GM23338 (cell line): ENCODE data around the gene SERPINA5. TPM values are rescaled to one million over a fixed set of nuclear protein-coding genes. Genes with fewer than 3 reads are reported as not detected.

Experiments
- ATAC-seq: fragments of 200-7000 bp; cut with Tn5 transposase; 3 replicates; pipeline ENCODE4 v1.9.1; 2020
- DNase-seq: peaks from one replicate; pipeline ENCODE4 v3.0.0-alpha.2; 2015; ENCODE audit warnings: low spot score
- H2AFZ ChIP-seq: fragments of 200-600 bp; sonication (generic); 2 replicates; pipeline ENCODE4 v1.8.0; 2016; ENCODE audit warnings: antibody characterized with exemption, mild to moderate bottlenecking, moderate library complexity
- H3F3A ChIP-seq: fragments of 200-600 bp; sonication (generic); replicated peaks from 2 replicates; pipeline ENCODE4 v1.8.0; 2017; ENCODE audit warnings: antibody characterized with exemption, mixed run types, low read depth
- H3K27ac ChIP-seq: fragments of 200-600 bp; sonication (generic); 2 replicates; pipeline ENCODE4 v1.6.1; 2016; ENCODE audit warnings: low read depth
- H3K27me3 ChIP-seq: fragments of 200-600 bp; sonication (generic); 2 replicates; pipeline ENCODE4 v1.8.0; 2016; ENCODE audit warnings: mild to moderate bottlenecking, mixed run types, moderate library complexity; ENCODE audit not compliant: insufficient read depth
- H3K36me3 ChIP-seq: fragments of 200-600 bp; sonication (generic); 2 replicates; pipeline ENCODE4 v1.8.0; 2016; ENCODE audit warnings: mild to moderate bottlenecking; ENCODE audit not compliant: insufficient read depth
- H3K4me1 ChIP-seq: fragments of 200-600 bp; sonication (generic); 2 replicates; pipeline ENCODE4 v1.8.0; 2016; ENCODE audit warnings: mild to moderate bottlenecking, moderate library complexity; ENCODE audit not compliant: insufficient read depth
- H3K4me2 ChIP-seq: fragments of 200-600 bp; sonication (generic); 2 replicates; pipeline ENCODE4 v1.7.1; 2017; ENCODE audit warnings: mixed run types
- H3K4me3 ChIP-seq: fragments of 200-600 bp; sonication (generic); 2 replicates; pipeline ENCODE4 v1.6.1; 2016; ENCODE audit warnings: mixed run types
- H3K79me2 ChIP-seq: fragments of 200-600 bp; sonication (generic); replicated peaks from 2 replicates; pipeline ENCODE4 v1.8.0; 2017; ENCODE audit warnings: mild to moderate bottlenecking; ENCODE audit not compliant: insufficient read depth
- H3K9me2 ChIP-seq: fragments of 200-600 bp; sonication (generic); 2 replicates; pipeline ENCODE4 v1.8.0; 2017; ENCODE audit not compliant: insufficient read depth
- H4K20me1 ChIP-seq: fragments of 200-600 bp; sonication (generic); replicated peaks from 2 replicates; pipeline ENCODE4 v1.8.0; 2017; ENCODE audit warnings: mild to moderate bottlenecking; ENCODE audit not compliant: insufficient read depth
- H3K27ac Mint-ChIP-seq: 2 replicates; pipeline ENCODE4 v1.8.0; 2020; ENCODE audit warnings: inconsistent platforms, mild to moderate bottlenecking, moderate library complexity, mixed read lengths
- H3K27me3 Mint-ChIP-seq: 3 replicates; pipeline ENCODE4 v1.8.0; 2022; ENCODE audit warnings: low read depth, mild to moderate bottlenecking, moderate library complexity, mixed read lengths, inconsistent platforms; ENCODE audit not compliant: insufficient read depth, poor library complexity
- H3K36me3 Mint-ChIP-seq: 3 replicates; pipeline ENCODE4 v1.8.0; 2021; ENCODE audit warnings: low read depth, mild to moderate bottlenecking, inconsistent platforms, moderate library complexity, mixed read lengths
- H3K4me1 Mint-ChIP-seq: 3 replicates; pipeline ENCODE4 v1.8.0; 2020; ENCODE audit warnings: mild to moderate bottlenecking, inconsistent platforms, mixed read lengths
- H3K4me3 Mint-ChIP-seq: 3 replicates; pipeline ENCODE4 v1.8.0; 2021; ENCODE audit warnings: moderate library complexity, mild to moderate bottlenecking, inconsistent platforms, mixed read lengths
- H3K9me3 Mint-ChIP-seq: 3 replicates; pipeline ENCODE4 v1.8.0; 2020; ENCODE audit warnings: moderate library complexity, mild to moderate bottlenecking, inconsistent platforms, mixed read lengths
- CREB1 ChIP-seq: fragments of 250-450 bp; sonication (Bioruptor Pico); IDR thresholded peaks from 2 replicates; pipeline ENCODE4 v1.5.0; 2020; ENCODE audit warnings: low read depth, mild to moderate bottlenecking, moderate library complexity
- CTCF ChIP-seq, 2 experiments: fragments of 200-600 bp in 1 of 2; sonication (generic) in 1 of 2; conservative IDR thresholded peaks; 2 replicates each; pipeline versions ENCODE4 v1.5.1 to v1.6.1; 2016 to 2017; ENCODE audit warnings: antibody characterized with exemption in 2 of 2, low read depth in 2 of 2, mild to moderate bottlenecking in 2 of 2, moderate library complexity in 1 of 2
- ETS1 ChIP-seq: IDR thresholded peaks from 2 replicates; pipeline ENCODE4 v1.6.1; 2016; ENCODE audit warnings: antibody characterized with exemption
- EZH2 ChIP-seq: fragments of 200-600 bp; sonication (generic); IDR thresholded peaks from one replicate; pipeline ENCODE4 v1.8.0; 2017; ENCODE audit warnings: antibody characterized with exemption, mild to moderate bottlenecking, low read depth; ENCODE audit not compliant: unreplicated experiment
- EZH2phosphoT487 ChIP-seq: fragments of 200-600 bp; sonication (generic); IDR thresholded peaks from one replicate; pipeline ENCODE4 v1.8.1; 2018; ENCODE audit warnings: antibody characterized with exemption; ENCODE audit not compliant: unreplicated experiment
- JUNB ChIP-seq: IDR thresholded peaks from one replicate; pipeline ENCODE4 v1.6.1; 2016; ENCODE audit warnings: antibody characterized with exemption; ENCODE audit not compliant: unreplicated experiment
- NANOG ChIP-seq: IDR thresholded peaks from 2 replicates; pipeline ENCODE4 v1.6.1; 2016; ENCODE audit warnings: antibody characterized with exemption, borderline replicate concordance
- STAT1 ChIP-seq: IDR thresholded peaks from one replicate; pipeline ENCODE4 v1.6.1; 2016; ENCODE audit warnings: antibody characterized with exemption; ENCODE audit not compliant: unreplicated experiment
- polyA plus RNA-seq: library from polyadenylated mRNA; unstranded; fragments of >200 nt; fragmentation: Nextera tagmentation; extraction: Ambion mirVana; gene quantifications from 2 replicates; pipeline ENCODE4 v1.2.1, GENCODE V29; 2016
- total RNA-seq: library from RNA; depleted of rRNA; stranded (reverse); fragments of >200 nt; shearing (Covaris generic); gene quantifications from 2 replicates; pipeline ENCODE4 v1.2.3, GENCODE V29; 2014
- TF ChIP-seq, protein P1 (sequence below): IDR thresholded peaks from one replicate; pipeline ENCODE4 v1.6.1; 2018; ENCODE audit warnings: antibody characterized with exemption; ENCODE audit not compliant: unreplicated experiment

SERPINA5 gene
- total and polyA plus RNA-seq, 2 experiments from 2014 or later: 0.81 to 0.90 TPM

- Histone ChIP-seq H3K79me2 (no peaks in the 10 kb centered on the region), H3K27ac (no peak overlapping the region), H3K36me3 (no peaks in the 10 kb centered on the region), H2AFZ (no peak overlapping the region), H3K4me3 (no peak overlapping the region), H3K4me2 (no peak overlapping the region), H3F3A (no peaks in the 10 kb centered on the region), H3K4me1 (peaks cover 7% of the 10 kb centered on the region; the same call in 1 of the 2 replicates), H3K27me3 (no peaks in the 10 kb centered on the region), H4K20me1 (no peaks in the 10 kb centered on the region), H3K9me2 (0 out of 2 replicates have a peak, but pooled peaks cover 1% of the 10 kb centered on the region)
- Mint-ChIP-seq H3K27me3 (peaks cover 7% of the 10 kb centered on the region), H3K36me3 (no peaks in the 10 kb centered on the region), H3K4me1 (peaks cover 19% of the 10 kb centered on the region), H3K27ac (no peak overlapping the region), H3K4me3 (no peak overlapping the region), H3K9me3 (no peaks in the 10 kb centered on the region)
- DNase-seq: no peak
- ATAC-seq: no peak
- TF ChIP-seq ETS1: no peak
- TF ChIP-seq CREB1 (CRISPR knock-in tag): no peak
- TF ChIP-seq STAT1: no peak
- no peak for TF ChIP-seq EZH2
These were observed 39.8 kb upstream of the SERPINA5 start for GRCh38 chr14:94541234-94541975.

DNA sequence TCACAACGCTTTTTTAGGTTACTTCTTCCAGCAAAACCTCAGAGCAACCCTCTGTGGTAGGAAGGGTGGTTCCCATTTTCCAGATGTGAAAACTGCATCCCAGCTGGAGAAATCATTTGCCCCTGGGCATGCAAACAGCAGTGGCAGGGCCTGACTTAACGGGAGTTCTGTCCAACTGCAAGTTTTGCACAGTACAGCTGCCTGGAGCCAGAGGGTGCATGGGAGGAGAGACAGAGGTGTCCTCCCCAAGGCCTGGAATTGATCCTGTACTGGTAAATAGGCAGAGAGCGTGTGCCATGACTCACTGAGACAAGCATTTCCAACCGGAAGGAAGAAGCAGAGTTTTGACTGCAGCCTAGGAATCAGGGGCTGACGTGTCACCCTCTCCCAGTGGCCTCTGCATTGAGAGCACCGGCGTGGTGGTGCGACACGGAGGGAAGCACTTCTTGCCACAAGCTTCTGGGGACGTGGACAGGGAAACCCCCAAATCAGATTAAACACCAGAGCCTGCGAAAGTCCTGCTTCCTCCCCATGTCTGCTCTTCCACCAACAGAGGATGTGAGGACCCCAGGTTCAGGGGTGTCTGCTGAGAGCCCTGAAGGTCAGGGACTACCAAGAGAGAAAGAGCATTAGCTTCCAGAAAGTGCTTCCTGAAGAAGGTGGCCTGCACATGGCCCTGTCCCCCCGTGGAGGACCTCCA, 39.0 kb upstream of the SERPINA5 start:
- ATAC-seq: no peak
- H3K9me3 Mint-ChIP-seq: no peaks in the 10 kb centered on the region
- Histone ChIP-seq H4K20me1 (no peaks in the 10 kb centered on the region), H3F3A (no peaks in the 10 kb centered on the region), H3K9me2 (no peaks in the 10 kb centered on the region), H3K4me2 (no peak overlapping the region), H3K79me2 (no peaks in the 10 kb centered on the region), H3K4me1 (peaks cover 7% of the 10 kb centered on the region; the same call in 1 of the 2 replicates), H3K27ac (no peak overlapping the region), H3K4me3 (no peak overlapping the region), H3K36me3 (no peaks in the 10 kb centered on the region), H2AFZ (no peak overlapping the region), H3K27me3 (no peaks in the 10 kb centered on the region)
- peaks cover 19% of the 10 kb centered on the region for H3K4me1 Mint-ChIP-seq
- peaks cover 7% of the 10 kb centered on the region for H3K27me3 Mint-ChIP-seq
- DNase-seq: no peak
- no peak overlapping the region for H3K4me3 Mint-ChIP-seq
- no peak overlapping the region for H3K27ac Mint-ChIP-seq
- H3K36me3 Mint-ChIP-seq: no peaks in the 10 kb centered on the region
- TF ChIP-seq CTCF (conservative IDR thresholded peaks at IDR 0.05; ENCODE audit: low read depth in 2 of 2): no peak
- no peak for TF ChIP-seq ETS1
- TF ChIP-seq JUNB: no peak
- no peak for TF ChIP-seq STAT1
- TF ChIP-seq, protein P1, sequence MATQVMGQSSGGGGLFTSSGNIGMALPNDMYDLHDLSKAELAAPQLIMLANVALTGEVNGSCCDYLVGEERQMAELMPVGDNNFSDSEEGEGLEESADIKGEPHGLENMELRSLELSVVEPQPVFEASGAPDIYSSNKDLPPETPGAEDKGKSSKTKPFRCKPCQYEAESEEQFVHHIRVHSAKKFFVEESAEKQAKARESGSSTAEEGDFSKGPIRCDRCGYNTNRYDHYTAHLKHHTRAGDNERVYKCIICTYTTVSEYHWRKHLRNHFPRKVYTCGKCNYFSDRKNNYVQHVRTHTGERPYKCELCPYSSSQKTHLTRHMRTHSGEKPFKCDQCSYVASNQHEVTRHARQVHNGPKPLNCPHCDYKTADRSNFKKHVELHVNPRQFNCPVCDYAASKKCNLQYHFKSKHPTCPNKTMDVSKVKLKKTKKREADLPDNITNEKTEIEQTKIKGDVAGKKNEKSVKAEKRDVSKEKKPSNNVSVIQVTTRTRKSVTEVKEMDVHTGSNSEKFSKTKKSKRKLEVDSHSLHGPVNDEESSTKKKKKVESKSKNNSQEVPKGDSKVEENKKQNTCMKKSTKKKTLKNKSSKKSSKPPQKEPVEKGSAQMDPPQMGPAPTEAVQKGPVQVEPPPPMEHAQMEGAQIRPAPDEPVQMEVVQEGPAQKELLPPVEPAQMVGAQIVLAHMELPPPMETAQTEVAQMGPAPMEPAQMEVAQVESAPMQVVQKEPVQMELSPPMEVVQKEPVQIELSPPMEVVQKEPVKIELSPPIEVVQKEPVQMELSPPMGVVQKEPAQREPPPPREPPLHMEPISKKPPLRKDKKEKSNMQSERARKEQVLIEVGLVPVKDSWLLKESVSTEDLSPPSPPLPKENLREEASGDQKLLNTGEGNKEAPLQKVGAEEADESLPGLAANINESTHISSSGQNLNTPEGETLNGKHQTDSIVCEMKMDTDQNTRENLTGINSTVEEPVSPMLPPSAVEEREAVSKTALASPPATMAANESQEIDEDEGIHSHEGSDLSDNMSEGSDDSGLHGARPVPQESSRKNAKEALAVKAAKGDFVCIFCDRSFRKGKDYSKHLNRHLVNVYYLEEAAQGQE: no peak
- TF ChIP-seq EZH2phosphoT487: no peak
- no peak for TF ChIP-seq NANOG
